Kidney epithelial cell (primary cell): ENCODE measurements around the gene C4BPA. TPM values are rescaled to one million over a fixed set of nuclear protein-coding genes. Genes with fewer than 3 reads are reported as not detected.

Experiments
- DNase-seq: peaks from one replicate; pipeline ENCODE4 v3.0.0-alpha.2; 2010; ENCODE audit warnings: low read depth
- H3K27me3 ChIP-seq: 2 replicates; pipeline ENCODE4 v1.6.0; 2011; ENCODE audit warnings: low read length; ENCODE audit not compliant: control insufficient read depth, insufficient read depth
- H3K36me3 ChIP-seq: 2 replicates; pipeline ENCODE4 v1.5.1; 2011; ENCODE audit warnings: low read length; ENCODE audit not compliant: control insufficient read depth, insufficient read depth
- H3K4me3 ChIP-seq: 2 replicates; pipeline ENCODE4 v1.5.1; 2011; ENCODE audit warnings: low read depth, mild to moderate bottlenecking, control low read depth, low read length
- total RNA-seq: library from RNA; depleted of rRNA; stranded (reverse); fragments of >200 nt; gene quantifications from 2 replicates; pipeline ENCODE4 v1.2.3, GENCODE V29; 2015
- TF ChIP-seq, protein P1 (sequence below): IDR thresholded peaks from 2 replicates; pipeline ENCODE4 v1.5.1; 2011; ENCODE audit warnings: mild to moderate bottlenecking, moderate library complexity, low read length, control low read depth, inconsistent platforms; ENCODE audit not compliant: insufficient read depth, poor library complexity, severe bottlenecking

The C4BPA gene
- total RNA-seq, 1 donor from 2014 or later = not detected

DNA sequence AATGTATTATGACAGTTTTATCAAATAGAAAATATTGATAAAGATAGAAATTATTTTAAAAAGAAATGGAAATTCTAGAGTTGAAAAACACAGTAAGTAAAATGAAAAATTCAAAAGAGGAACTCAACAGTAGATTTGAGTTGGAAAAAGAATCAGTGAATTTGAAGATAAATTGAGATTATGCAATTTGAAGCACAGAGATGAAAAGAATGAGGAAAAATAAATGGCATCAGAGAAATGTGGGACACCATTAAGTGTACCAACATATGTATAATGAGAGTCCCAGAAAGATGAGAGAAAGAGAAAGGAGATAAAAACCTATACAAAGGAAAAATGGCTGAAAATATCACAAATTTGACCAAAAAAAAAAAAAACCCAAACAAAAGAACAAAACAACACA, 25.0 kb downstream of the C4BPA start:
- TF ChIP-seq, protein P1, sequence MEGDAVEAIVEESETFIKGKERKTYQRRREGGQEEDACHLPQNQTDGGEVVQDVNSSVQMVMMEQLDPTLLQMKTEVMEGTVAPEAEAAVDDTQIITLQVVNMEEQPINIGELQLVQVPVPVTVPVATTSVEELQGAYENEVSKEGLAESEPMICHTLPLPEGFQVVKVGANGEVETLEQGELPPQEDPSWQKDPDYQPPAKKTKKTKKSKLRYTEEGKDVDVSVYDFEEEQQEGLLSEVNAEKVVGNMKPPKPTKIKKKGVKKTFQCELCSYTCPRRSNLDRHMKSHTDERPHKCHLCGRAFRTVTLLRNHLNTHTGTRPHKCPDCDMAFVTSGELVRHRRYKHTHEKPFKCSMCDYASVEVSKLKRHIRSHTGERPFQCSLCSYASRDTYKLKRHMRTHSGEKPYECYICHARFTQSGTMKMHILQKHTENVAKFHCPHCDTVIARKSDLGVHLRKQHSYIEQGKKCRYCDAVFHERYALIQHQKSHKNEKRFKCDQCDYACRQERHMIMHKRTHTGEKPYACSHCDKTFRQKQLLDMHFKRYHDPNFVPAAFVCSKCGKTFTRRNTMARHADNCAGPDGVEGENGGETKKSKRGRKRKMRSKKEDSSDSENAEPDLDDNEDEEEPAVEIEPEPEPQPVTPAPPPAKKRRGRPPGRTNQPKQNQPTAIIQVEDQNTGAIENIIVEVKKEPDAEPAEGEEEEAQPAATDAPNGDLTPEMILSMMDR = no peak

DNA sequence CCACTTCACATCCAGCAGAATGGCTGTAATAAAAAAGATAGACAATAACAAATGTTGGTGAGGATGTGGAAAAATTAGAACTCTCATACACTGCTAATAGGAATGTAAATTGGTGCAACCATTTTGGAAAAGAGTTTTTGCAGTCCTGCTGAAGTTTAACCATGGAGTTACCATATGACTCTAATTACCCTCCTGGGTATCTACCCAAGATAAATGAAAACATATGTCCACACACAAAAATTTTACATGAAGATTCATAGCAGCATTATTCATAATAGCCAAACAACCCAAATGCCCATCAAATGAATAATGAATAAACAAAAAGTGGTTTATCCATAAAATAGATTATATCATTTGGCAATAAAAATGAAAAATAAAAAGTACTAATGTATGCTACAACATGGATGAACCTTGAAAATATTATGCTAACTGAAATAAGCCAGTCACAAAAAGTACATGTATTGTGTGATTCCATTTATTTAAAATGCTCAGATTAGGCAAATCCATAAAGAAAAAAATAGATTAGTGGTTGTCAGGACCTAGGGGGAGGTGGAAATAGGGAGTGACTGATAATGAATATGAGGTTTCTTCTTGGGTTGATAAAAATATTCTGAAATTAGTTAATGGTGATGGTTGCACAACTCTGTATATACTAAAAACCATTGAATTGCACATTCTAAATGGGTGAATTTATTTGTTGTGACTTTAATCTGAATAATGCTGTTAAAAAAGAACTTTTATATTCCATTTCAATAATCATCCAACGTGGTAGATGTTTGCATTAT, 26.4 kb downstream of the C4BPA start:
- H3K4me3 ChIP-seq = no peak overlapping the region
- TF ChIP-seq, protein P1 = no peak
- no peak for DNase-seq
- no peaks in the 10 kb centered on the region for H3K27me3 ChIP-seq
- H3K36me3 ChIP-seq = no peaks in the 10 kb centered on the region

More for the DNA sequence above, 25.0 kb downstream of the C4BPA start:
- no peak for DNase-seq
- H3K36me3 ChIP-seq = no peaks in the 10 kb centered on the region
- no peak overlapping the region for H3K4me3 ChIP-seq
- H3K27me3 ChIP-seq = no peaks in the 10 kb centered on the region

DNA sequence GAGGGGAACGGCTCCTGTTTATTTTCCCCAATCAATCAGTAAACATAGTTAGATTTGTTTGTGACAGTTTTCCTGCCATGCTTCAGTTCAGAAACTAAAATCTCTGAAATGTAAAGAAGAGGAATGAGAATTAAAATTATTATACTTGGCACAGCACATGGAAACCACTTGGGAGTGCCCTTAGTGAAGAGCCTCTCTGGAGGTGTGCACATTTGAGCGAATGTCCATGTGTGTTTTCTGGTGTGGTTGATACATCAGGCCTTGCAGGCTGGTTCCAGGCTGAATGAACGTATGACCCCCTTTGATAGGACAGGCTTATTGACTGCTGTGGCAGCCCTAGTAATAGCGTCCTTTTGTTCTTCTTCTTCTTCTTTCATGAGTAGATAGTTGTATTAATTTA, 27.1 kb downstream of the C4BPA start:
- H3K27me3 ChIP-seq = no peaks in the 10 kb centered on the region
- no peak for DNase-seq
- no peaks in the 10 kb centered on the region for H3K36me3 ChIP-seq
- TF ChIP-seq, protein P1 = no peak
- H3K4me3 ChIP-seq = no peak overlapping the region

- Histone ChIP-seq H3K4me3 (no peak overlapping the region), H3K36me3 (no peaks in the 10 kb centered on the region), H3K27me3 (no peaks in the 10 kb centered on the region)
- TF ChIP-seq, protein P1 = no peak
- no peak for DNase-seq
These were observed 30.5 kb downstream of the C4BPA start for GRCh38 chr1:207134581-207134980.

DNA sequence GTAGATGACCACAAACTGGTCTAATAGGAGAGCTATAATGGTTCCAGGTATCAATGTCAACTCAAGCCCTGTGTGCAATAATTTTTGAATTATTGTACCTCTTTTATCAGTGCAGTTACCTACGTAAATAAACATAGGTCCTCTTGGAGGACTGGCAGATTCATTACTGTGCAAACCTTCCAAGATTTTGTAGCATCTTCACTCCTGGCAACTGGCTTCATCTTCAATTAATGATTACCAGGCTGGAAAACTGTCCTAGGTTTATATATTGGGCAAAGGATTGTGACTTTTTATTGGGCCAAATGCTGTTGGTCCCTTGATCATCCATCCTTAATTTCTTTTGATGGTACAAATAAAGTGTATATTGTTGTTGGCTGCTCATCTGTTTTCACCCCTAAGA, 35.6 kb downstream of the C4BPA start:
- no peak for DNase-seq
- TF ChIP-seq, protein P1 = no peak
- Histone ChIP-seq H3K4me3 (no peak overlapping the region), H3K27me3 (no peaks in the 10 kb centered on the region), H3K36me3 (no peaks in the 10 kb centered on the region)

DNA sequence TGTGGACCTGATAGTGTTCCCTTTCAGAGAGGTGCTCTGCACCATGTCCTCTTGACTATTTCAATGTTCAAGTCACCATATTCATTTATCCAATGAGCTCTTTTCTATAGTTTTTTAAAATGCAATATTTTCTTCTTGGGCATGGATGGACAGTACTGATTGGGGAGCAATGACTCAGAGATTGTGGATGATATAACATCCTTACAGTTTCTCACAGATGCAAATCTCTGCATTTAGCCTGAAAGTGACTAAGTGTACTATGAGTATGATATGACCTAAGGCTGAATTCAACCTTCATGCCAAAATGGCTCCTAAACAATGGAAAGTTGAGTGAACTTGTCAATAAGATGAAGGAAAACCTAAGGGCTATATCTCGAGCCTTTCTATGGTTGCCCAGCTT, 36.5 kb downstream of the C4BPA start:
- DNase-seq = no peak
- TF ChIP-seq, protein P1 = no peak
- Histone ChIP-seq H3K36me3 (no peaks in the 10 kb centered on the region), H3K4me3 (no peak overlapping the region), H3K27me3 (no peaks in the 10 kb centered on the region)
